NCI-H128 (cell line): ENCODE measurements around the gene PTTG1IP.

ENCODE experiments used
- DNase-seq: peaks from one replicate; lab custom pipeline; 2025; ENCODE audit not compliant: unreplicated experiment; lab: John Stamatoyannopoulos, UW

Gene PTTG1IP

DNA sequence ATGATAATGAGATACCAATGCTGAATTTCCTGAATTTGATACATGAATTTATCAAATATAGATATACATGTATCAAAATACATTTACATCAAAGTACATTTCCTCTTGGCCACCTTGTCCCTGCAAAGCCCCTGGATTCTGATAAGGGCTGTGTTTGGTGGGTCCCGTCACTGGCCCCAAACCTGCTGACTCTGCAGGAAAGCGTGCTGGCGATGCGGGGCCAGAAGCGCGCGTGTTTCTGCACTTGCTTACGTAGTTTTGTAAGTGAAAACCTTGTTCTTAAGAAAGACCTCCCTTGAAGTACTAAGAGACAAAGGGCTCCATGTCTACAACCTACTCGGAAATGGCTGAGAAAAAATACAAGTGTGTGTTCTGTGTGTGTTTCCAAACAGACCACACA is 36.2 kb upstream of the PTTG1IP start:
- DNase-seq: no peak

DNA sequence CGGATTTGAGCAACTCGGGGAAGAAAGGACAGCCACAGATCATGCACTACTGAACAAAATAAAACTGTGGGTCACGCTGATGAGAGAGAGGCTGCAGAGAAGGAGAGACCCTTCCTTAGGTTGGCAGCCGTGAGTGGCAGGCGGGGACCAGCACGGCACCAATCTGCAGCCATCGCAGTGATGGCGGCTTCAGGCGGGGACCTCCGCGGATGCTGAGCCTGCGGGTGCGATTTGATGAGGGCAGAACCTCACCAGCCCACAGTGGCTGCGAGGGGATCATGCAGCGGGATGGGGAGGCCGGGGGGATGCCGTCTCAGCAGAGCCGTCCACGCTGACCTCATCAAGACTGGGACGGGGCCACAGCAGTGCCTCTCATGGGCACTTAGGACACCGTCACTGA is 35.4 kb upstream of the PTTG1IP start:
- DNase-seq: no peak

- no peak for DNase-seq
Observed at GRCh38 chr21:44907966-44908895, 34.7 kb upstream of the PTTG1IP start.

DNA sequence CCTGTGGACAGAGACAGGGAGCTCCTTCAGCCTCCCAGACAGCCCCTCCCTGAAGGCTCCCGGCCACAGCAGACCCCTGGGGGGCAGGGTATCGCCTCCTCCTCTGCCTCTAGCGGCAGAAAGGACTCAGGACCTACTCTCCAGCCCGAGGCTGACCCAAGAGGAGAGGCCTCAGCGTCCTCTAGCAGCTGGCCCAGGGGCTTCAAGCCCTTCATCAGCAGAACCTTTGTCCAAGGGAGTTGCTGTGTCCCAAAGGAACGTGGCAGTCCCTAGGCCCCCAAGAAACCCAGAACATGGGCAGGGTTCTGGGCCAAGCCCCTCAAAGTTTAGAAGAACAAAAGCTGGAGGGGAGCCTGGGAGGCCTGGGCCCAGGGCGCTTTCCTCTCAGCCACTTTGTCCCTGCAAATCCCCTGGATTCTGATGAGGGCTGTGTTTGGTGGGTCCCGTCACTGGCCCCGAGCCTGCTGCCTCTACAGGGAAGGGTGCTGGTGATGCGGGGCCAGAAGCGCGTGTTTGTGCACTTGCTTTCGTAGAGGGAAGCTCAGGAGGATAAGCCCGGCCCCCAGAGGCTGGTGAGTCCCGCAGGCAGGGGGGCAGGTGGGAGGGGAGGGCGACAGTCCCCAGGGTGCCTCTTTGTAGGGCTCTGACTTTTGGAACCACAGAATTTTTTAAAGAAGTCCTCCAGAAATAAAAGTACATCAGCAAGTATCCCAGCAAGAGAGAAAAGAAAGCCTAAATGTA is 33.9 kb upstream of the PTTG1IP start:
- no peak for DNase-seq

GRCh38 chr21:44905728-44906090 is 32.2 kb upstream of the PTTG1IP start:
- DNase-seq: no peak

DNA sequence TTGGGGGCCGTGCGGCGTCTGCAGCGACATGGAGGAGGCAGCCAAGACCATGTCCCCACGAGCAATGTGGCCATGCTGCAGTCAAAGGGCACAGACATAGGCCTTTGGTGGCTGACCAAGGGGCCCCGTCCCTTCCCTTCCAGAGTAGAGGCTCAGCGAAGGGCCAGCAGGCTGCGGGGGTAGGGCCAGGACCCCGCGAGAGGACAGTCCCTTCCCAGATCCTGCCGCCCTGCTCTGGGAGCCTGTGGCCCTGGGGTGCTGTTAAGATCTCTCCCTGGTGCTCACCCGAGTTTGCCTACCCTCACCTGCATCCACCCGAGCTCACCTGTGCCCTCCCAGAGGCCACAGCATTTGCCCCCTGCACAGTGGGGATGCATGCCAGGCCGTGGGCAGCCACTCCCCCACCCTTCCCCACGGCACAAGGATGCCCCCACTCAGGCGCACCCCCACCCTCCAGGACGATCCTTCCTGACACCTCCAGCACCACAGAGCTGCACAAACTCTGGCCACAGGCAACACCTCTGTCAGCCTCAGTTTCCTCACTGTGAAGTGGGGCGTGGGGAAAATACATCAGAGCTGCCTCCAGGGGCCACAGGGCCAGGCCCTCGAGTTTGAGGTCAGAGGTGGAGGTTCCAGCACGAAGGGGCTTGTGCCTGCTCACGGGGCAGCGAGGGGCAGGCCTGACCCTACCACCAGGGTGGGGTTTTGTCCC is 31.7 kb upstream of the PTTG1IP start:
- no peak for DNase-seq

- no peak for DNase-seq
Observed at GRCh38 chr21:44904141-44904923, 30.8 kb upstream of the PTTG1IP start.

DNA sequence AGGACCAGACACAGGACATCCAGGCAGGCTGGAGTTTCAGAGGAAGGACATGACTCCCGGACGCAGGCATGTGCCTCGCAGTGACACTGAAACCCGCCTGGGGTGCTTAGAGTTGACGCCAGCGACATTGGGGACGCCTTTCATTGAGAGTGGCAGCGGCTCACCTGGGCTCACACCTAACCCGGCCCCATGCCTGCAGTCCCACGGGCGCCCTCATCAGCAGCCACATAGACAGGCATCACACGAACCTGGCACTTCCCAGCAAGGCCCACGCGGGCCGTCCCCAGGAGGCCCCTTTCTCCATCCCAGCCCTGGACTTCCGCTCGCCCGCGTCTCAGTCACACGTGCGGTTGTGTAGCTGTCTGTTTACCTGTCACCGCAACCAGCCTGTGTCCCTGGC is 30.2 kb upstream of the PTTG1IP start:
- DNase-seq: no peak

- DNase-seq: no peak
Observed at GRCh38 chr21:44903050-44903685, 29.7 kb upstream of the PTTG1IP start.

- no peak for DNase-seq
Observed at GRCh38 chr21:44902268-44903049, 29.0 kb upstream of the PTTG1IP start.

DNA sequence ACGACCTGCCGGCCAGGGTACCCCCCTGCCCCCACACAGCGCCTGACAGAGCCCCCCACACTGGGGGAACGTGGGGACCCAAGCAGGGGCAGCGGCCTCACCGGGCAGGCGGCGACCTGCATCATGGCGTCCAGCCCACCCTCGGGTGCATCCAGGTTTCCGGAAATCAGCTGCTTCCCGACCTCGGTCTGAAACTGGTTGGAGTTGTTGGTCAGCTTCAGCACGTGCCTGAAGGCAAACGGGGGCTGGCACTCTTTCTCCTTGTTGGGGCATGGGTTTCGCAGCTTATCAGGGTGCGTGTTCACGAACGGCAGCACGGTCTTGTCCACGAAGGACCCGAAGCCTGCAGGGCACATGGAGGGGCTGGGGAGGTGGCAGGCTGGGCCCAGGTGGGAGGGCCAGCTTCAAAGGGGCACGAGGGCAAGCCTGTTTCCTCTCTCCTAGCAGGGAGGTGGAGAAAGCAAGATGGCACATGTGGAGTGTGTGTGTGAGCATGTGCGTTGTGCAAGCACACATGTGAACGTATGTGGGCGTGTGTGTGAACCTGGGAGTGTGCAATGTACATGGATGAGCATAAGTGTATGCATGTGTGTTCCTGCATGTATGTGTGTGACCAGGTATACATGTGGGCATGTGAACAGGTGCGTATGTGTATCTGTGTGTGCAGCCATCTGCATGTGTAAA is 28.0 kb upstream of the PTTG1IP start:
- DNase-seq: no peak

GRCh38 chr21:44900559-44901251 is 27.2 kb upstream of the PTTG1IP start:
- no peak for DNase-seq

DNA sequence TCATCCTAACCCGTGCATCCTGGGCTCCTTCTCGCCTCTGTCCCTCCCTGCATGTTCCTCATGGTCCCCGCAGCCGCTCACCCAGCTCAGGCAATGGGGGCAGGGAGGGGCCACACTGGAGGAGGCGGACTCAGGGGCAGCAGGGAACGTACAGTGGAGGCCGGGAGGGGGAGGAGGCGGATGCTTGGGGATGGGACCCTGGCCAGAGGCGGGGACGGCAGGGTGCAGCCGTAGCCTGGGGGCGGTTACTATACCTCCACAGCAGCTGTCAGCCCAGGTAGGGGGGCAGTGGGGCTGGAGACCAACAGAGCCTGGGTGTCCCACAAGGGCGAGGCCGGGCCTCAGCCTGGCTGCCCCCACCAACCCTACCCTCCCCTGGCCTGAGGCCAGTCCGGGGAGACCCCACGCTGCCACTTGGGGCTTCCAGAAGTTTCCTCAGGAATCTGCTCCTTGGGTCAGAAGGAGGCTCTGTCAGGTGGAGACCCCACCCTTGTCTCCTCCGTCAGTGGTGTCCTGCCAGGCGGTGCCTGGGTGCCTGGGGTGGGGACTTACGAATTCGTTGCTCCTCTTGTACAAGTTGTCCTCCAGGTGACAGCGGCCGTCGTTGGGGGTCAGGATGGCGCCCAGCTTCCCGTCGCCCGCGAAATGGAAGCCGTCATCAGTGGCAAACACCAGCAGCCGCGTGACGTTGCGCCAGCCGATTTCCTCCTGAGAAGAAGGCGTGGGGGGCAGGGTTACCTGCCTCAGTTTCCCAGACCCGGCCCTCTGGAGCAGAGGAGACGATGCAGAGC is 26.5 kb upstream of the PTTG1IP start:
- DNase-seq: no peak

DNA sequence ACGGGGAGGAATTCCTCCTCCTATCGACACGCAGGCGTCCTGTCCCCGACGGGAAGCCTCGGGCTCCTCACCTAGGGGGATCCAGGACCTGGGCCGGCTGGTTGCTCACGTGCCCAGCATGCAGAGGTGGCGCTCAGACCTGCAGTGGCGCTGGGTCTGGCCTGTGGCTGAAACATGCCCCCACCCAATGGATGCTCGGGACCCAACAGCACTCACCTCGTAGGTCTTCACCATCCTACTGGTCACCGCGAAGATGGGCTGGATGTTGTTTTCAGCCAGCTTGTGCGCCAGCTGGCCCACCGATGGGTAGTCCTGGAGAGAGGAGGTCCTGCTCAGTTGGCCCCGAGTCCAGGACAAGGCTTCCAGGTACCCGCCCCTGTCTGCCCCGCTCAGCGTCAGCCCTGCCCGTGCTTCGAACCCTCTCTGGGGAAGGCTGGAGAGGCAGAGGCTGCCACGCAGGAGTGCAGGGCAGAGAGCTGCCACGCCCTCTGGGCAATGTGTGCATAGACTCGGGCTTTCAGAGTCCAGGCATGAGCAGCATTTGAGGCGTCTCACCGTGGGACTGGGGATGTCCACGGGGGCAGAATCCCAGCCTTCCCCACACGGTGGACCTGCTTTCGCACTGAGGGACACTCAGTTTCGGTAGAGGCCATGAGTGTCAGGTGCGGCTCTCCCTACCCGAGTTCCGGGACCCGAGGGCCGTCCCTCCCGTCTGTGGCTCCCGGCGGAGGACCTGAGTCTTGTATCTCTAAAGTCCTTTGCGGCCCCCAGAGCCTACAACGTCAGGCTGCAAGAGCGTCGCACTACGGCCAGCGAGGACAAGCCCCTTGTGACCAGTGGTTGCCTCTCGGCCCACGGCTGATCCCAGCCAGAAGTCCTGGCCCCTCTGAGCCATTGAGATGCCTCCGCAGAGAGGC is 25.6 kb upstream of the PTTG1IP start:
- no peak for DNase-seq

DNA sequence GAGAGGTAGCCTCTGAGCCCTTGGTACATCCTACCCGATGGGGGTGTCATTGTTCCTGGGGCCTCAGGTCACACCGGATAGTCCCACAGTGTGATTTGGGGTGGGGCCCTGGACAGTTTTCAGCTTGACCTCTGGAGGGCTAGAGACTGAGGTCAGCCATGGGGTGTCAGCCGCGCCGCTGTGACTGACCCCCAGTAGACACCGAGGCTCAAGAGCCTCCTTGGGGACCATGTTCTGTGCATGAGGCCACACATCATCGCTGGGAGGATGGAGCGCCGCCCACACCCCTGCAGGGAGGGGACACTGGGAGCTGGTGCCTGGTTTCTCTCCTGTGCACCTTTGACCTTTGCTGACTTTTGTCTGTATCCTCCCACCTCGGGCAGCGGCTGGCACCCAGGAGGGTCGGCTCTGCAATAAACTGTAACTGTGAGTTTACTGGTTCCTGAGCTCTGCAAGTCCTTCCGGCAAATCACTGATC is 24.6 kb upstream of the PTTG1IP start:
- no peak for DNase-seq

DNA sequence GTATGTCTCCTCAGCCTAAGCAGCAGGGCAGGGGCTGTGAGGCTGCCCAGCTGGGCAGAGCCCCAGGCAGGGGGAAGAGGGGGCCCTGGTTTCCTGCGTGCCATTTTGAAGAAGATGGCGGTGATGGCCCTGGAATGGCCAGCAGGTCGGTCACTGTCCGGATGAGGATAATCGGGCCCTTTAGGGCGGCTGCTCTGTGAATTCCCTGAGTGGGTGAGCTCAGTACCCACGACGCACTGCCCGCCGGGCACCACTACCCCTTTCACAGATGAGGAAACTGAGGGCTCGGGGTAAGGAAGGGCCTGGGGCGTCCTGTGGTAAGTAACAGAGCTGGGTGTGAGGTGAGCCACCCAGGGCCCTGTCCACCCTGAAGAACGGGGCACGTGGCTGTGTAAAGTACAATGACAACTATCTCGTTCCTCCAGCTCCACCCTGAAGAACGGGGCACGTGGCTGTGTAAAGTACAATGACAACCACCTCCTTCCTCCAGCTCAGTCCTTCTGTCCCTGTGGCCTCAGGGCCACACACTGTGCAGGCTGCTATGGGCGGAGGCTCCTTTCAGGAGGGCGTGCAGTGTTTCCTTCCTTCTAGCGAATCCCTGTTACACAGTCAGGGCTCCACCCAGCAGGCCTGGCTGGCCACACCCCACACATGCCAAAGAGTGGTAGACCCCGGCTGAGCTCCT is 24.0 kb upstream of the PTTG1IP start:
- no peak for DNase-seq
